Right cardiac atrium (tissue), 5 donors: Measurements from ENCODE around the gene ALDH16A1. TPM values are rescaled to one million over a fixed set of nuclear protein-coding genes. Genes with fewer than 3 reads are reported as not detected.
"Not testable (repeated sequence)": the region's sequence is repeated elsewhere in the genome, so short reads cannot be mapped to it uniquely, and the experiment has no call there.

ENCODE experiments used
- ATAC-seq, 2 donors: fragments of 200-7000 bp; cut with Tn5 transposase; one replicate each; pipeline versions ENCODE4 v1.8.0 to v1.9.1; 2020; ENCODE audit warnings: moderate library complexity in 2 of 2, mild to moderate bottlenecking in 1 of 2
- DNase-seq, 3 donors: peaks; one replicate each; pipeline ENCODE4 v3.0.0-alpha.2; 2020
- H3K27ac ChIP-seq: one replicate; pipeline ENCODE4 v1.5.1; 2013; ENCODE audit warnings: mild to moderate bottlenecking, low read length, control low read depth, moderate library complexity
- H3K27me3 ChIP-seq: one replicate; pipeline ENCODE4 v1.6.1; 2013; ENCODE audit not compliant: control insufficient read depth, insufficient read depth
- H3K4me1 ChIP-seq: one replicate; pipeline ENCODE4 v1.6.1; 2013; ENCODE audit warnings: low read length; ENCODE audit not compliant: control insufficient read depth, insufficient read depth
- H3K4me3 ChIP-seq: one replicate; pipeline ENCODE4 v1.5.1; 2013; ENCODE audit warnings: low read length, control low read depth
- H3K9me3 ChIP-seq: one replicate; pipeline ENCODE4 v1.6.1; 2013; ENCODE audit warnings: low read length; ENCODE audit not compliant: control insufficient read depth
- WGBS: extraction: QIAGEN DNeasy Blood & Tissue Kit; methylation state at CpG from one replicate; pipeline ENCODE4 v1.1.7; 2013; 5-methylcytosine and 5-hydroxymethylcytosine counted together
- intact Hi-C, 4 donors: fragments of 100-400 bp; cut with DNase I; formaldehyde crosslinking; loops; one replicate each; pipeline versions ENCODE4 v1.11.0 to v1.14.0; 2022 to 2023
- polyA plus RNA-seq: library from polyadenylated mRNA; stranded (reverse); fragments of 200-250 nt; gene quantifications from one replicate; pipeline ENCODE4 v1.2.3, GENCODE V29; 2013
- total RNA-seq, 4 donors: library from RNA; stranded (reverse); fragmentation: NEBNext Ultra II Directional; extraction: Animal tissue kit (Norgen Biotek cat#: 25700); gene quantifications; one replicate each; pipeline ENCODE4 v1.2.1, GENCODE V29; 2021
- donor health status: healthy with polysubstance abuse.
- donor health status: DM: no; HTN: yes; CAD: no.
- donor health status: DM: no; HTN: no; CAD: no.
- donor health status: DM: no; HTN: yes; CAD: no; lungs with severe emphysema.
- donor health status: DM: yes; HTN: yes; CAD: no.

The ALDH16A1 gene
- total and polyA plus RNA-seq, 5 donors: 9.3 to 17.7 (median 11.4) TPM

- peak; percentile 59 to 85 (median 85) for DNase-seq
- Histone ChIP-seq H3K4me3 (peak within 1 kb of the TSS; percentile 64), H3K27ac (peak within 1 kb of the TSS; percentile 53), H3K4me1 (no peaks in the 10 kb centered on the region), H3K27me3 (no peaks in the 10 kb centered on the region), H3K9me3 (no peaks in the 10 kb centered on the region)
- 2% methylated on average over 56 of the region's 56 CpGs for WGBS
- ATAC-seq: peak in 1 of 2 donors; percentile 5
- intact Hi-C loops: loop anchor here (5.0 to 10.0 kb wide), 3 partner anchors 49 to 177 kb away; partner anchors contain the start of genes DKKL1 (in 1 of the 4) and TEAD2 (in 1 of the 4)
Measured at GRCh38 chr19:49441210-49441959, 11.6 kb upstream of the ALDH16A1 start, which contains the start of gene SLC17A7. SLC17A7 (minus strand) TSS chr19:49441527; CDS start chr19:49441379, 148 bp downstream.

- H3K27me3 ChIP-seq: no peaks in the 10 kb centered on the region
- DNase-seq: peak in 1 of 3 donors; percentile 17
- intact Hi-C loops: loop anchor here (5.0 to 10.0 kb wide), 3 partner anchors 50 to 177 kb away; partner anchors contain the start of genes DKKL1 (in 1 of the 4) and TEAD2 (in 1 of the 4)
- peak overlapping the region; percentile 64 for H3K4me3 ChIP-seq
- no peak for ATAC-seq
- WGBS: 20% methylated on average over 14 of the region's 14 CpGs
- H3K9me3 ChIP-seq: no peaks in the 10 kb centered on the region
- no peaks in the 10 kb centered on the region for H3K4me1 ChIP-seq
- H3K27ac ChIP-seq: peak overlapping the region; percentile 53
Measured at GRCh38 chr19:49441960-49442350, 11.1 kb upstream of the ALDH16A1 start.

DNA sequence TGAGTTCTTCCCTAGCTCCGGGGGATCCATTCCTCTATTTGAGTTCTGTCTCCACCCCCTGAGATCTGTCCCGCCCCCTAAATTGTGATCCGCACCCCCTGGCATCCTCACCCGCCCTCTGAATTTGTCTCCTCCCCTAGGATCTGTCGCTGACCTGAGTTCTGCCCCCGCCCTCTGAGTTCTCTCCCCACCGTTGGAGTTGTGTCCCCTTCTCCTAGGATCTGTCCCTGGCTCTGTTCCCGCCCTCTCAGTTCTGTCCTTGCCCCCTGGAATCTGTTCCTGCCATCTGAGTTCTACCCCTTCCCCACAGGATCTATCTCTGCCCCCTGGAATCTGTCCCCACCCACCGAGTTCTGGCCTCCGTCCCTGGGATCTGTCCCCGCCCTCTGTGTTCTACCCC is 10.7 kb upstream of the ALDH16A1 start:
- H3K4me3 ChIP-seq: peak overlapping the region; percentile 64
- H3K27ac ChIP-seq: peak overlapping the region; percentile 53
- peak; percentile 73 to 85 (median 78) for DNase-seq
- no peaks in the 10 kb centered on the region for H3K27me3 ChIP-seq
- peak; percentile 0 to 2 for ATAC-seq
- H3K4me1 ChIP-seq: no peaks in the 10 kb centered on the region
- intact Hi-C loops: loop anchor here (5.0 to 10.0 kb wide), 3 partner anchors 50 to 178 kb away; partner anchors contain the start of genes DKKL1 (in 1 of the 4) and TEAD2 (in 1 of the 4)
- WGBS: 7% methylated on average over 11 of the region's 11 CpGs
- H3K9me3 ChIP-seq: no peaks in the 10 kb centered on the region

DNA sequence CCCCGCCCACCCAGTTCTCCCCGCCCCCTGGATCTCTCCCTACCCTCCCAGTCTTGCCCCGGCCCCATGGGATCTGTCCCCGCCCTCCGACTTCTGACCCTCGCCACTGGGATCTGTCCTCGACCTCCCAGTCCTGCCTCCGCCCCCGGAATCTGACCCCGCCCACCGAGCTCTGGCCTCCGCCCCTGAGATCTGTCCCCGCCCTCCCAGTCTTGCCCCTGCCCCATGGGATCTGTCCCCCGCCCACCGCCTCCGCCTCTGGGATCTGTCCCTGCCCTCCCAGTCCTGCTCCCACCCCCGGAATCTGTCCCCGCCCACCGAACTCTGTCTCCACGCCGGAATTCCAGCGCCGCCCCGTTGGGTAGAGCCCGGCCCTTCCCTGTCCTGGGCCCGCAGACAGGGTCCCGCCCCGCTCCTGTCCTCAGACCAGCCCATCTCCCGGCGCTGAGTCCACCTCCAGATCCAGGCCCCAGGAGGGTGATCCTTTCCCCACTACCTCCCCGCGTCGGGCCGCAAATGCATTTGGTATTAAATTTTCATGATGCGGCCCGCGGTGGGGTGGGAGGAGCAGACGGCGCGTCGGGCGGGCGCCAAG is 10.2 kb upstream of the ALDH16A1 start:
- Histone ChIP-seq H3K27me3 (no peaks in the 10 kb centered on the region), H3K4me3 (peak overlapping the region; percentile 64), H3K4me1 (no peaks in the 10 kb centered on the region), H3K27ac (peak overlapping the region; percentile 55), H3K9me3 (no peaks in the 10 kb centered on the region)
- peak; percentile 98 to 99 (median 99) for DNase-seq
- intact Hi-C loops: loop anchor here (1.0 to 10.0 kb wide), 4 partner anchors 51 to 178 kb away; partner anchors contain the start of genes DKKL1 (in 1 of the 4) and TEAD2 (in 1 of the 4)
- WGBS: under 1% methylated on average over 43 of the region's 43 CpGs
- ATAC-seq: peak; percentile 88 to 90

- Histone ChIP-seq H3K4me1 (no peaks in the 10 kb centered on the region), H3K27me3 (no peaks in the 10 kb centered on the region), H3K4me3 (peak overlapping the region; percentile 64), H3K27ac (peak overlapping the region; percentile 55), H3K9me3 (no peaks in the 10 kb centered on the region)
- peak; percentile 96 to 99 (median 97) for DNase-seq
- WGBS: 0% methylated on average over 47 of the region's 47 CpGs
- ATAC-seq: peak; percentile 92
- intact Hi-C loops: loop anchor here (1.0 to 10.0 kb wide), 4 partner anchors 51 to 179 kb away; partner anchors contain the start of genes DKKL1 (in 1 of the 4) and TEAD2 (in 1 of the 4)
Measured at GRCh38 chr19:49443366-49444099, 9.5 kb upstream of the ALDH16A1 start.

- not testable (repeated sequence) for H3K4me3 ChIP-seq
Measured at GRCh38 chr19:49444100-49444700, 8.8 kb upstream of the ALDH16A1 start.

GRCh38 chr19:49445997-49446396 is 7.0 kb upstream of the ALDH16A1 start:
- Histone ChIP-seq H3K4me3 (no peak overlapping the region), H3K4me1 (no peaks in the 10 kb centered on the region), H3K27ac (no peak overlapping the region), H3K9me3 (no peaks in the 10 kb centered on the region), H3K27me3 (no peaks in the 10 kb centered on the region)
- intact Hi-C loops: loop anchor here in 2 of 4 donors (10.0 kb wide), 2 partner anchors 81 to 181 kb away; partner anchors contain the start of genes DKKL1 (in 1 of the 2) and TEAD2 (in 1 of the 2)
- DNase-seq (peak in 1 of 3 donors; percentile 14), ATAC-seq (no peak)
- 84% methylated on average over 3 of the region's 3 CpGs for WGBS

More at GRCh38 chr19:49444100-49444700, 8.8 kb upstream of the ALDH16A1 start:
- not testable (repeated sequence) for H3K9me3 ChIP-seq, ATAC-seq, H3K4me1 ChIP-seq, H3K27me3 ChIP-seq, H3K27ac ChIP-seq
- WGBS: 53% methylated on average over 5 of the region's 5 CpGs
- peak in 2 of 3 donors; percentile 23 to 32 for DNase-seq
- intact Hi-C loops: loop anchor here (5.0 to 10.0 kb wide), 3 partner anchors 52 to 179 kb away; partner anchors contain the start of genes DKKL1 (in 1 of the 4) and TEAD2 (in 1 of the 4)

DNA sequence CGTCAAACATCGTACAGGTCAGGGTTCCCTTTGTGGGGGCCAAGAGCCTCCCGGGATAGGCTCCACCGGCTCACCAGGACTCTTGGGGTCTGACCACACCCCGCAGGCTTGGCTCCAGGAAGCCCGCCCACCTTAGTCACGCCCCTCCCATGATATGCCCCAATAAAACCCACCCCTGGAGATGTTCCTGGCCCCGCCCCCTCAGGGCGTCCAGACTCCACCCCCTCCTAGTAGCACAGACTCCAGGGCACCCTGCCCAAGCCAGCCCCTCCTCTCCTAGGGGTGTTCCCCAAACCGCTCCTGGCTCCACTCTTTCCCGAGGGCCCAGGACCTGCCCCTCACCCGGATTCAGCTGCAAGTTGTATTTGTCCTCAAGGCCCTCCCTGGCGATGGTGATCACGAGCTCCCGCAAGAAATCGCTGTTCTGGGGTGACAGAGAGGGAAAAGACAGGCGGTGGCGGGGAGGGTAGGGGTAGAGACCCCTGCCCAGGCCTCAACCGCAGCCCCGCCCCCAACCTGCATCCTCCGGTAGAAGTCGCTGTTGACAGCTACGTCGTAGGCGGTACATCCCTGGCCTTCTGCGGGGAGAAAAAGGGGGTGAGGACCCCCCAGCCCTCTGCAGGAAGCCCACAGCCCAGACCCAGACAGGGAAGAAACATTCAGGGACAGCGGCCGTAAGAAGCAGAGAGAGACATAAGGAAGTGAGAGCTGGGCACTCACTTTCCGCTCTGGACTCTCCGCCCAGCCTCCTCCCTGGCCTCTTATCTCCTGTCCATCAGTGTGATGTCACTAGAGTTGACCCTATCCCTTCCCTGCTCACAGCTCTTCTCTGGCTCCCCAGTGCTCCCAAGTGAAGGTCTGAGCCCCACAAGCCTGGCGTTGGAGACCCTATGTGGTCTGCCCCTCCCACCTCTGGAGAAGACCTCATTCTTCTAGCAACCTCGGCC is 5.3 kb upstream of the ALDH16A1 start:
- intact Hi-C loops: loop anchor here in 2 of 4 donors (10.0 kb wide), 2 partner anchors 83 to 183 kb away; partner anchors contain the start of genes DKKL1 (in 1 of the 2) and TEAD2 (in 1 of the 2)
- no peak for ATAC-seq
- DNase-seq: peak; percentile 76 to 87 (median 81)
- Histone ChIP-seq H3K4me3 (no peak overlapping the region), H3K27me3 (no peaks in the 10 kb centered on the region), H3K9me3 (no peaks in the 10 kb centered on the region), H3K4me1 (no peaks in the 10 kb centered on the region), H3K27ac (no peak overlapping the region)
- 67% methylated on average over 32 of the region's 32 CpGs for WGBS

DNA sequence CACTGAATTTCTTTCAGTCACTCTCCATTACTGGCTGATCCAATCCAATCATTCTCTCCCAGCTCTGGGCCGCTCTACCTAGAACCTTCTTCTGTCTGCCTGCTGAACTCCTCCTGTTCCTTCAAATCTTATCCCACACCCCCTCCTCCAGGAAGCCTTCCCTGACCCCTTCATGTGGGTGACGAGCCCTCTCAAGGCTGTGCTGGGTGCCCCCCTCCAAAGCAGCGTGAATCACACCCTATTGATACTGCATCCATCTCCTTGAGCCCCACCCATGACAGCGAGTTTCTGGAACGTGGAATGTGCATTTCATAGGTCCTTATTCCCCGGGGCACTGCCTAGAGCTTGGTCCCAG is 4.6 kb upstream of the ALDH16A1 start:
- Histone ChIP-seq H3K4me3 (no peak overlapping the region), H3K9me3 (no peaks in the 10 kb centered on the region), H3K4me1 (no peaks in the 10 kb centered on the region), H3K27ac (no peak overlapping the region), H3K27me3 (no peaks in the 10 kb centered on the region)
- WGBS: 92% methylated on average over 6 of the region's 6 CpGs
- intact Hi-C loops: loop anchor here in 2 of 4 donors (10.0 kb wide), 2 partner anchors 84 to 184 kb away; partner anchors contain the start of genes DKKL1 (in 1 of the 2) and TEAD2 (in 1 of the 2)
- ATAC-seq (no peak), DNase-seq (no peak)
